BE2C (cell line): ENCODE data around the gene ANKDD1B.

ENCODE experiments used
- DNase-seq: peaks from one replicate; pipeline ENCODE4 v3.0.0-alpha.2; 2020
- H3K27me3 ChIP-seq: fragments of 250-450 bp; sonication (Bioruptor Pico); 2 replicates; pipeline ENCODE4 v1.5.1; 2020; ENCODE audit warnings: mild to moderate bottlenecking
- H3K36me3 ChIP-seq: fragments of 250-450 bp; sonication (Bioruptor Pico); 2 replicates; pipeline ENCODE4 v1.5.1; 2020; ENCODE audit warnings: mild to moderate bottlenecking
- H3K4me1 ChIP-seq: fragments of 250-450 bp; sonication (Bioruptor Pico); 2 replicates; pipeline ENCODE4 v1.5.1; 2020
- H3K4me3 ChIP-seq: 2 replicates; pipeline ENCODE4 v1.5.1; 2011; ENCODE audit warnings: low read depth, low read length
- H3K9me3 ChIP-seq: fragments of 250-450 bp; sonication (Bioruptor Pico); 2 replicates; pipeline ENCODE4 v1.5.1; 2020
- CTCF ChIP-seq: IDR thresholded peaks from 2 replicates; pipeline ENCODE4 v1.5.1; 2012; ENCODE audit warnings: mild to moderate bottlenecking, low read depth, low read length

ANKDD1B gene

DNA sequence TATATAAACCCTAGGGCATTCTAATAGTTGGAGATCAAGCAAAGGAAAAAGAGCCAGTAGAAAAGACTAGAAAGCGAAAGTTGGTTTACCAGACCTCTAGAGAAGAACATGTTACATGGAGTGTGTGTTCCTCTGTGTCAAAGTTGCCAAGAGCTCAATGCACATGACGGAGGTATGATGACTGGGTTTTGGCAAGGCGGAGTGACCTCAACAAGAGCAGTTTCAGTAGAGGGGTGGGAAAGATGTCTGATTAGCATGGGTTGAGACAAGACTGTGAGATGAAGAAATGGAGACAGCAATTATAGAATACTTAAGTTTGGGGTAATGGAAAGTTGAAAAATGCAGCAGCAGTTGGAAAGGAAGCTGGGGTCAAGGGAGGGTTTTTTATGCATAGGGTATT lies 1.6 kb downstream of the ANKDD1B start:
- Histone ChIP-seq H3K36me3 (no peaks in the 10 kb centered on the region), H3K4me1 (peaks cover 8% of the 10 kb centered on the region), H3K9me3 (no peaks in the 10 kb centered on the region), H3K4me3 (no peak overlapping the region), H3K27me3 (no peaks in the 10 kb centered on the region)
- DNase-seq, result no peak
- TF ChIP-seq CTCF, result no peak

DNA sequence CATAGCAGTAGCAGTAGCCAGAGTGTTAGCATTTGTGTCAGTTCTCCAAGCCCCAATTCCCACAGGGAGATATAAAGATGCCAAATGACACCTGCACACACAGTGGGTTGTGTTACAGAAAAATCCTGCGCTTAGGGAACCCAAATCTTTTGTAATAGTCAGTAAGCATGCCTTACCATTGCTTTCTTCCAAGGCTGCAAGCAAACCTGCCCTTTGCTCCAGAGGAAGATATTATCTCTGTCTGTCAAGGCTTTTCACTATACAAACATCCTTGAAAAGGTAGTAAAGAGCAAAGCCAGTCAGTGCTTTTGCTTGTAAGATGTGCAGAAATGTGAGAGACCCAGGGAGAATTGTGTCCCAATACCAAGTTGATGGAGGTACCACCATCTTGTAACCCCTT lies 2.9 kb downstream of the ANKDD1B start:
- TF ChIP-seq CTCF, result no peak
- Histone ChIP-seq H3K9me3 (no peaks in the 10 kb centered on the region), H3K27me3 (no peaks in the 10 kb centered on the region), H3K4me3 (no peak overlapping the region), H3K36me3 (no peaks in the 10 kb centered on the region), H3K4me1 (peaks cover 8% of the 10 kb centered on the region)
- no peak for DNase-seq

- H3K4me1 ChIP-seq, result no peaks in the 10 kb centered on the region; the same call in 1 of the 2 replicates
- no peaks in the 10 kb centered on the region for H3K9me3 ChIP-seq
- no peaks in the 10 kb centered on the region for H3K27me3 ChIP-seq
- no peak overlapping the region for H3K4me3 ChIP-seq
- H3K36me3 ChIP-seq, result no peaks in the 10 kb centered on the region
- TF ChIP-seq CTCF, result no peak
- no peak for DNase-seq
Measured at GRCh38 chr5:75616371-75616881, 5.2 kb downstream of the ANKDD1B start.

DNA sequence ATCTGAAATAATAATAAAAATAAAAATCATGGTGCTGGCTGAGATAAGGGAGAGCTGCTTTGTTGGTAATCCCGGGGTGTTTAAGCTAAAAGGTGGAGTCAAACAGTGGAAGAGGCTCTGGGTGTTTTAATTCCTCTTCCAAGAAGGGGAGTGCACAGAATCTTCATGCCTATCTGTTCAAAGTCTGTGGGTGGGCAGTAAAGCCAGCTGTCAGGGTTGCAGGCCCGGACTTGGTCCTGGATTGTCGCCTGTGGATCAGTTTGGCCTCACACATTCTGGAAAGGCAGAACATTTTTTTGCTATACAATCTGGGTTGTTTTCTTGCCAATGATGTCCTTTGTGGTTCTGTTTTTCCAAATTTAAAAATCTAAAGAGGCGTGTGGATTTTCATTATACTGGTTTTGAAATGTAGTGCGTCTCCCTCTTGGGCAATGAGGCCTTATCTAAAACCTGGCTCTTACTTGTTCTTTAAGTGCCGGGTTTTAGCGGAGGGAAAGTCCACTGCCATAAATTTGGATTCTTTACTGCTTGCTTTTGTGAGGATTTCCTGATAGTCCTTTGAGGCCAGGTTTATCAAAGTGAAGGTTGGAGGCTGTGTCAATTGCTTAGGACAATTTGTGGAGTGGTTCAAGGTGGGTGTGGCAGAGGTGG lies 5.8 kb downstream of the ANKDD1B start:
- Histone ChIP-seq H3K36me3 (no peaks in the 10 kb centered on the region), H3K4me1 (no peaks in the 10 kb centered on the region; the same call in 1 of the 2 replicates), H3K4me3 (no peak overlapping the region), H3K27me3 (no peaks in the 10 kb centered on the region), H3K9me3 (no peaks in the 10 kb centered on the region)
- no peak for DNase-seq
- no peak for TF ChIP-seq CTCF

GRCh38 chr5:75617736-75618352 lies 6.6 kb downstream of the ANKDD1B start:
- no peak for TF ChIP-seq CTCF
- Histone ChIP-seq H3K4me1 (no peaks in the 10 kb centered on the region; the same call in 1 of the 2 replicates), H3K36me3 (no peaks in the 10 kb centered on the region), H3K4me3 (no peak overlapping the region), H3K27me3 (no peaks in the 10 kb centered on the region), H3K9me3 (no peaks in the 10 kb centered on the region)
- no peak for DNase-seq

- Histone ChIP-seq H3K9me3 (no peaks in the 10 kb centered on the region), H3K36me3 (no peaks in the 10 kb centered on the region), H3K4me1 (no peaks in the 10 kb centered on the region; the same call in 1 of the 2 replicates), H3K27me3 (no peaks in the 10 kb centered on the region), H3K4me3 (no peak overlapping the region)
- no peak for DNase-seq
- no peak for TF ChIP-seq CTCF
Measured at GRCh38 chr5:75620184-75620959, 9.1 kb downstream of the ANKDD1B start.
